Endothelial cell of hepatic sinusoid (primary cell): ENCODE measurements around the gene LIN54.

ENCODE experiments used
- in situ Hi-C: cut with HindIII; loops from 2 replicates; pipeline ENCODE4 v1.10.0; 2017; ENCODE audit warnings: low sequenced_read_pairs

LIN54 gene

DNA sequence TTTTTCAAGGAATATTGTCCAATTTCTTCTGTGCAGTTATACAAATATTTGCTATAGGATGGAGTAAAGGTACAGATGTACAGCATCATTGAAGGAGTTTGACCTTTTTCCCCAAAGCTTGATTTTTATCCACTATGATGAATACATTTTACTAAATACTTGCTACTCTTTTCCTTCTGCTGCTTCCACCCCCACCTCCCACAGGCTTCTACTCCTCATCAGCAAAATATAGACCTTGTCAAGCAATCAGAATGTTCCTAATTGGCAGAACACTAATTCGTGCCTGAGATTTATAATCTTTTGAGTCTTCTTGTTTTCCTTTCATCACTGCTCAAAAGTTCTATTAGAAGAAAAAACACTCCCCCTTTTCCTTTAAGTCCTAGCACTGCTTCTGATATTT is 113.9 kb downstream of the LIN54 start:
- in situ Hi-C loops, result no loop called here

DNA sequence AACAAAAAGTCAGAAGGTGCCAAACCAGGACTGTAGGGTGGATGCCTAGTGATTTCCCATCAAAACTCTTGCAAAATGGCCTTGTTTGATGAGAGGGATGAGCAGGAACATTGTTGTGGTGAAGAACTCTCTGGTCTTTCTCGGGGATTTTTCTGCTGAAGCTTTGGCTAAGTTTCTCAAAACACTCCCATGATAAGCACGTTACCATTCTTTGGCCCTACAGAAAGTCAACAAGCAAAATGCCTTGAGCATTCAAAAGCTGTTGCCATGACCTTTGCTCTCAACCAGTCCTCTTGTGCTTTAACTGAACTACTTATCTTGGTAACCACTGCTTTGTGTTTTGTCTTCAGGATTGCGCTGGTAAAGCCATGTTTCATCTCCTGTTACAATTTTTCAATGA is 116.7 kb downstream of the LIN54 start:
- in situ Hi-C loops, result no loop called here

- in situ Hi-C loops, result no loop called here
These were observed 118.2 kb downstream of the LIN54 start for GRCh38 chr4:82892467-82892802.

- in situ Hi-C loops, result no loop called here
These were observed 118.7 kb downstream of the LIN54 start for GRCh38 chr4:82891707-82892466.

GRCh38 chr4:82890901-82891706 is 119.5 kb downstream of the LIN54 start, which contains the start of gene SEC31A:
Gene SEC31A (minus strand): TSS chr4:82891153. CDS start chr4:82881936, 9,217 bp downstream.
- in situ Hi-C loops, result no loop called here

DNA sequence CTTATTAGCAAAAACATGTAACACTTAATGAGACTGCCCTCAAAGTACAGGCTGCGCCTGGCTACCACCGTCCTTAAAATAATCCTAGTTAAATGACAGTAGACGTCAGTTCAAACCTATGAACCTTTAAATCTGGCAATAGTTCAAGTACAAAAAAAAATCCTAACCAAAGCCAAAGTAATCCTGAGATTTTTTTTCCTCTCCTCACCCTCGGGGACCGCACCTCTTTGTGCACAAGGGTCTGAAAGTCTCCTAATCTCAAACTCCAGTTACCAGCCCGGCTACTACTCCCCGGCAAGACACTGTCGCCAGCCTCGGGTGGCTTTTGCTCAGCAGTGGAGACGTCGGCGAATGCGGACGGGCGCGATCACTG is 120.1 kb downstream of the LIN54 start:
- in situ Hi-C loops, result no loop called here

DNA sequence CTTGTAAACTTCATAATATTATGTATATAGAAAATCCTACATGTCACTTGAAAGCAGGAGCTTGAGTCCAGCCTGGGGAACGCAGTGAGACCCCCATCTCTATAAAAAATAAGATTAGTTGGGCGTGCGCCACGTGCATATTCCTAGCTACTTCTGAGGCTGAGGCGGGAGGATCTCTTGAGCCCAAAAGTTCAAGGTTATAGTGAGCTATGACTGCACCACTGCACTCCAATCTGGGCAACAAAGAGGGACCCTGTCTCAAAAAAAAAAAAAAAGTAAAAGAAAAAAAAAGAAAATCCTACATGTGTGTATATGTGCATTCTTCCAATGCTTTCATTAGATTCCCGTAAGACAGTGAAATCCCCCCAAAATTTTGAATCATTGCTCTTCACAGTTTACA is 121.3 kb downstream of the LIN54 start:
- in situ Hi-C loops, result no loop called here

DNA sequence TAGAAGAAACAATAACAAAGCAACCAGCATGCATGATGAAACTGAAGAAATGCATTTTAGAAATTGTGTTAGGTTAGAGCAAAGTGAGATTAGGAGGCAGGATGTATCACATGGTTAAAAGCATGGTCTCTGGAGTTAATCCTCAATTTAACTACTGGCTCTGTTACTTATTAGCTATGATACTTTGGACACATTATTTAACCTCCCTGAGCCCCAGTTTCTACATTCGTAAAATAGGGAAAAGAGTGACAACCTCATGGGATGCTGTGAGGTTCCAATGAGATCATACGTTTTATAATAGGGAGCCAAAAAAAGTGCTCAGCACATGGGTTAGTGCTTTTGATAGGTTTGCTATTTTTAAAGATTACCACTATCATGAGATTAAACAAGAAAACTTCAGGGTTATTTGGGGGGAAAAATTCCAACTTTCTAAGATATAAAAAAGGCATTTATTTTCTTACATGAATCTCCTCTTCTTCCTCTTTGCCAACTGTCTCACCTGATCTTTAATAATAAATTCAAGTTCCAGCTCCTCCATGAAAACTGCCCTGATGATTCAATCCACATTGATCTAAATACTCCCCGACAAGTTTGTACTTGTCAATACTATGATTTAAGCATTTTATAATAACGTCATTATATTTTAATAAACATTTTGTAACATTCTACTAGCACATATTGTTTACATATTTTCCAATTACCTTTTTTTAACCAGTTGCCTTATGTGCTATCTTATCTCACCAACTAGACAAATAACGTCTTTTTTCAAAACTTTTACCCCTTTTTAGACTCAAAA is 124.3 kb downstream of the LIN54 start:
- in situ Hi-C loops, result no loop called here

- in situ Hi-C loops, result no loop called here
These were observed 125.2 kb downstream of the LIN54 start for GRCh38 chr4:82885410-82885809.
